Gastrocnemius medialis (tissue), 4 donors: ENCODE data around the gene CDKAL1. TPM values are rescaled to one million over a fixed set of nuclear protein-coding genes. Genes with fewer than 3 reads are reported as not detected.

Source experiments
- ATAC-seq, 2 donors: fragments of 150-250 bp; one replicate each; pipeline ENCODE4 v1.9.1; 2016
- DNase-seq, 2 donors: peaks; one replicate each; pipeline ENCODE4 v3.0.0-alpha.2; 2019
- H3K27ac ChIP-seq, 4 donors: fragments of 200-600 bp; sonication (generic); 1 replicate in 1 of 4; 2 replicates in 3 of 4; pipeline ENCODE4 v1.5.1; 2016 to 2018; ENCODE audit warnings: mild to moderate bottlenecking in 2 of 4, moderate library complexity in 1 of 4
- H3K27me3 ChIP-seq, 3 donors: fragments of 200-600 bp; sonication (generic) in 2 of 3; 1 replicate in 1 of 3; 2 replicates in 2 of 3; pipeline versions ENCODE4 v1.5.1 to v1.6.0; 2016 to 2019; ENCODE audit warnings: mild to moderate bottlenecking in 1 of 3, moderate library complexity in 1 of 3
- H3K36me3 ChIP-seq, 2 donors: fragments of 200-600 bp; sonication (generic) in 1 of 2; one replicate each; pipeline ENCODE4 v1.5.1; 2017 to 2018
- H3K4me1 ChIP-seq, 2 donors: fragments of 200-600 bp; sonication (generic) in 1 of 2; one replicate each; pipeline ENCODE4 v1.5.1; 2016 to 2017; ENCODE audit warnings: mild to moderate bottlenecking in 2 of 2
- H3K4me3 ChIP-seq, 4 donors: fragments of 200-600 bp; sonication (generic) in 3 of 4; 1 replicate in 1 of 4; 2 replicates in 3 of 4; pipeline ENCODE4 v1.5.1; 2016 to 2019; ENCODE audit warnings: mild to moderate bottlenecking in 2 of 4
- H3K9me3 ChIP-seq, 3 donors: fragments of 200-600 bp; sonication (generic) in 2 of 3; 1 replicate in 1 of 3; 2 replicates in 2 of 3; pipeline ENCODE4 v1.5.1; 2016 to 2019
- POLR2A ChIP-seq, 2 donors: fragments of 450-650 bp; IDR thresholded peaks; one replicate each; pipeline ENCODE4 v1.6.1; 2017; ENCODE audit warnings: antibody characterized with exemption in 2 of 2, mild to moderate bottlenecking in 2 of 2, moderate library complexity in 2 of 2
- in situ Hi-C, 4 donors: fragments of 200-750 bp; cut with MboI; loops; one replicate each; pipeline versions ENCODE4 v1.15.0 to v1.8.0; 2017; ENCODE audit warnings: low sequenced_read_pairs in 4 of 4
- intact Hi-C: fragments of 100-400 bp; cut with DNase I; formaldehyde crosslinking; loops from one replicate; pipeline ENCODE4 v1.15.1; 2023; ENCODE audit warnings: low total_unique reads
- total RNA-seq, 4 donors: library from RNA; depleted of rRNA; stranded (reverse); fragments of >200 nt; gene quantifications; one replicate each; pipeline versions ENCODE4 v1.1.0 to v1.2.3, GENCODE V29; 2016
- TF ChIP-seq, protein P1 (sequence below), 5 experiments: fragments of 450-650 bp in 3 of 5; fragments of 200-600 bp in 2 of 5; sonication (generic) in 2 of 5; IDR thresholded peaks in 4 of 5; conservative IDR thresholded peaks in 1 of 5; 1 replicate in 4 of 5; 2 replicates in 1 of 5; pipeline ENCODE4 v1.5.1; 2016 to 2019; ENCODE audit warnings: antibody characterized with exemption in 5 of 5, mild to moderate bottlenecking in 3 of 5, moderate library complexity in 3 of 5

The CDKAL1 gene
- total RNA-seq, 4 donors from 2014 or later = 9.6 to 17.0 (median 11.4) TPM

DNA sequence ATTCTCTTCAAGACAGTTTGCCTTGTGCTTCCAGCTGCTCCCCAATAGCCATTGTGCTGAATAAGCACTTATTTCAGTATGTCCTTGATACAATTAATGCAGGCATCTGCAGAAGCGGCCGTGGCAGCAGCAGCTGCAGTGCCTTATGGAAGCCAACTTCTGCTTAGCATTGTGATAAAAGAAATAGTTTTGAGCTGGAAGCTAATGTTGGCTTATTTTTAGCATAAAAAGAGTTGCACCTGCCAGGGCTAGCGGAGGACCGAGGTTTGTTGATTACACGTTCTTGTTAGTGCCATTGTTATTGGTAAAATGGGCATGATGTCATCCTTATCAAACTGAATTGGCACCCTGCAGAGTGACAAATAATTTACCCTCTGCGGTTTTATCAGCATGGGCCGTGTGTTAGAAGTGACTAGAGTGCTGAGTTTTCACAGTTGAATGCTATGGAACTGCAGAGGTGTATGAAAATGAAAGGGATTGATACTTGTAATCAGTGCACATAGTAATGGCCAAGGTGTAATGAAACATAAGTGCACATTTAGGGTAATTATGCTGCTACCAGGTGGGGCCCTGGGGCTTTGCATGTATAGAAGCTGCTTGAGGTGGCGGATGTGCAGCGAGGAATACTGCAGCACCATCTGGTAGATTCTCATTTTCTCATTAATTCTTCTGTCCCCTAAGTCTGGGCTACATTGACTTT is 334.3 kb downstream of the CDKAL1 start:
- Histone ChIP-seq H3K27me3 (no peaks in the 10 kb centered on the region), H3K27ac (no peak overlapping the region), H3K36me3 (no peaks in the 10 kb centered on the region), H3K4me1 (no peaks in the 10 kb centered on the region), H3K4me3 (no peak overlapping the region), H3K9me3 (no peaks in the 10 kb centered on the region)
- in situ Hi-C loops (no loop called here), intact Hi-C loops (no loop called here)
- no peak for TF ChIP-seq POLR2A (IDR thresholded peaks at IDR 0.05)
- TF ChIP-seq, protein P1, sequence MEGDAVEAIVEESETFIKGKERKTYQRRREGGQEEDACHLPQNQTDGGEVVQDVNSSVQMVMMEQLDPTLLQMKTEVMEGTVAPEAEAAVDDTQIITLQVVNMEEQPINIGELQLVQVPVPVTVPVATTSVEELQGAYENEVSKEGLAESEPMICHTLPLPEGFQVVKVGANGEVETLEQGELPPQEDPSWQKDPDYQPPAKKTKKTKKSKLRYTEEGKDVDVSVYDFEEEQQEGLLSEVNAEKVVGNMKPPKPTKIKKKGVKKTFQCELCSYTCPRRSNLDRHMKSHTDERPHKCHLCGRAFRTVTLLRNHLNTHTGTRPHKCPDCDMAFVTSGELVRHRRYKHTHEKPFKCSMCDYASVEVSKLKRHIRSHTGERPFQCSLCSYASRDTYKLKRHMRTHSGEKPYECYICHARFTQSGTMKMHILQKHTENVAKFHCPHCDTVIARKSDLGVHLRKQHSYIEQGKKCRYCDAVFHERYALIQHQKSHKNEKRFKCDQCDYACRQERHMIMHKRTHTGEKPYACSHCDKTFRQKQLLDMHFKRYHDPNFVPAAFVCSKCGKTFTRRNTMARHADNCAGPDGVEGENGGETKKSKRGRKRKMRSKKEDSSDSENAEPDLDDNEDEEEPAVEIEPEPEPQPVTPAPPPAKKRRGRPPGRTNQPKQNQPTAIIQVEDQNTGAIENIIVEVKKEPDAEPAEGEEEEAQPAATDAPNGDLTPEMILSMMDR (IDR thresholded peaks at IDR 0.05 in 4 of 5, conservative IDR thresholded peaks at IDR 0.05 in 1 of 5) = no peak
- DNase-seq (no peak), ATAC-seq (no peak)

DNA sequence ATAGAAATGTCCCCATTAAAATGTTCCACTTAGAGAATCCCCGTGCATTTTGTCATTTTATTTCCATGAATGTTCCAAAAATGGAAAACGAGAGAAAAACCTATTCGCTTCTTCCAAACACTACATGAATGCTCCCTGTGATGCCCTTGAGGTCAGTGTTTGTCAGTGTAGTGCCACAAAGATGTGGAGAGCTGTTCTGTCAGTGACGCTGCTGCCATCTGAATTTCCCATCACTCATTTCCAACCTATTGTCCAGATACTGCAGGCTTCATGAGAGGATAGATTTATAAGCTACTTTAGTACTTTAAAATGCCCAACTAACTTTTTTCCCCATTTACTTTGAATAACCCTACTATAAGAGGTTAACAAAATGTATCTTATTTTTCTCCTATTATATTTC is 335.8 kb downstream of the CDKAL1 start:
- Histone ChIP-seq H3K9me3 (no peaks in the 10 kb centered on the region), H3K4me1 (no peaks in the 10 kb centered on the region), H3K27me3 (no peaks in the 10 kb centered on the region), H3K36me3 (no peaks in the 10 kb centered on the region), H3K4me3 (no peak overlapping the region), H3K27ac (no peak overlapping the region)
- no peak for TF ChIP-seq POLR2A (IDR thresholded peaks at IDR 0.05)
- TF ChIP-seq, protein P1 (IDR thresholded peaks at IDR 0.05 in 4 of 5, conservative IDR thresholded peaks at IDR 0.05 in 1 of 5) = no peak
- ATAC-seq = no peak
- in situ Hi-C loops = no loop called here
- intact Hi-C loops = no loop called here
- no peak for DNase-seq

DNA sequence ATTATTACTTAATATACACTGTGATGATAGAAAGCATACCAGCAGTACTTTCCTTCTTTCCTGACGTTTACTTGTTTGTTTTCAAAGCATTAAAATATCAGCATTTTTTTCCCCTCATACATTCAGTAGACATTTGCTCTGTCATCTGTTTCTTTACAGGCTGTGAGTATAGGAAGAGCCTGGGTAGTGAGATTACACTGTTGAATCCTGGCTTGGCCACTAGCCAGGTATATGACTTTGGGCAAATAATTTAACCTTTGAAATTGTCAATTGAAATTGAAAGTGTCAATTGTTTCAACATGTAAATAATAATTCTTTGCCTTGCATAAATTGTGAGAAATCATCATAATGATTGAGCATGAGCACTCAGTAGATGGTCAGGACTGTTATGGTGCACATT is 336.2 kb downstream of the CDKAL1 start:
- DNase-seq = no peak
- Histone ChIP-seq H3K36me3 (no peaks in the 10 kb centered on the region), H3K4me1 (no peaks in the 10 kb centered on the region), H3K27ac (no peak overlapping the region), H3K27me3 (no peaks in the 10 kb centered on the region), H3K4me3 (no peak overlapping the region), H3K9me3 (no peaks in the 10 kb centered on the region)
- TF ChIP-seq, protein P1 (IDR thresholded peaks at IDR 0.05 in 4 of 5, conservative IDR thresholded peaks at IDR 0.05 in 1 of 5) = no peak
- TF ChIP-seq POLR2A (IDR thresholded peaks at IDR 0.05) = no peak
- ATAC-seq = no peak
- intact Hi-C loops (no loop called here), in situ Hi-C loops (no loop called here)

DNA sequence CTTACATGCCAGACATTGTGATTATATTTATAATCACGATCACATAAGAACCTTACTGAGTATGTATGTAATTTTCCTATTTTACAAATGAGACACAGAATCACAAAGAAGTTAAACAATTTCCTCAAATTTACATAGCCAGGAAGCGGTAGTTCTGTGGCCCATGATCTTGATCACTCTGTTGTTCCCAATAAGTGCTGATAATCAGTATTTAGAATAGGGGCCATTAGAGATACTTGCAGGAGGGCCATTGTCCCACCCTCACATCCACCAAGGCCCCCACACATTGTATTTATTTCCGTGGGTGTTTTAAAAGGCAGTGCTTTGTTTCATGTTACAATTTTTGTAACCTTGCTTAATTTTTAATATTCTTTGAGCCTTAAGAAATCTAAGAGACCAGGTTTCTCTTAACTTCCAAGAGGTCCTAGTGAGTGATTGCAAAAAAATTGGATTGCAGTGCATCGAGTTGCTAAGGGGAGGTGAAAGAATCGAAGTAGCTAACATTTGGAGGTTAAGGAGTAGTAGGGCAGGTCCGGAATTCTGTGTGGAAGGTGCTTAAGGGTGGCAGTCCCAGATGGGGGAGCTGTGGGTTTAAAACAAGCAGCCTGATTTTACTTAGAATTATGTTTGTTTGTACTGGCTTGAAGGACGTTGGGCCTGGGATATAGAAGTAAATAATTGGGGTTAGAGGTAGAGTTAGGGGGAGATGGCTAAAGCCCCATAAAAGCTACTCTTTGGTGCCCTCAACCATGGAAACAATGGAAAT is 339.4 kb downstream of the CDKAL1 start:
- DNase-seq = no peak
- no peak for ATAC-seq
- intact Hi-C loops = no loop called here
- Histone ChIP-seq H3K9me3 (no peaks in the 10 kb centered on the region), H3K27me3 (no peaks in the 10 kb centered on the region), H3K27ac (no peak overlapping the region), H3K4me3 (no peak overlapping the region), H3K4me1 (no peaks in the 10 kb centered on the region), H3K36me3 (no peaks in the 10 kb centered on the region)
- in situ Hi-C loops = no loop called here
- TF ChIP-seq, protein P1 (IDR thresholded peaks at IDR 0.05 in 4 of 5, conservative IDR thresholded peaks at IDR 0.05 in 1 of 5) = no peak
- TF ChIP-seq POLR2A (IDR thresholded peaks at IDR 0.05) = no peak
